Fibroblast of villous mesenchyme (primary cell): ENCODE results near the gene FHDC1. TPM values are rescaled to one million over a fixed set of nuclear protein-coding genes. Genes with fewer than 3 reads are reported as not detected.

Experiments used
- DNase-seq: peaks from one replicate; pipeline ENCODE4 v3.0.0-alpha.2; 2010; ENCODE audit warnings: low read depth
- H3K4me3 ChIP-seq: 2 replicates; pipeline ENCODE4 v1.5.1; 2011; ENCODE audit warnings: low read depth, mild to moderate bottlenecking, low read length
- total RNA-seq: library from RNA; depleted of rRNA; stranded (reverse); fragments of >200 nt; gene quantifications from 2 replicates; pipeline ENCODE4 v1.2.3, GENCODE V29; 2012
- TF ChIP-seq, protein P1 (sequence below): IDR thresholded peaks from 2 replicates; pipeline ENCODE4 v1.5.1; 2012; ENCODE audit warnings: low read depth, mild to moderate bottlenecking, low read length; ENCODE audit not compliant: insufficient read depth

Gene FHDC1
- total RNA-seq, 1 donor: 1.7 TPM

DNA sequence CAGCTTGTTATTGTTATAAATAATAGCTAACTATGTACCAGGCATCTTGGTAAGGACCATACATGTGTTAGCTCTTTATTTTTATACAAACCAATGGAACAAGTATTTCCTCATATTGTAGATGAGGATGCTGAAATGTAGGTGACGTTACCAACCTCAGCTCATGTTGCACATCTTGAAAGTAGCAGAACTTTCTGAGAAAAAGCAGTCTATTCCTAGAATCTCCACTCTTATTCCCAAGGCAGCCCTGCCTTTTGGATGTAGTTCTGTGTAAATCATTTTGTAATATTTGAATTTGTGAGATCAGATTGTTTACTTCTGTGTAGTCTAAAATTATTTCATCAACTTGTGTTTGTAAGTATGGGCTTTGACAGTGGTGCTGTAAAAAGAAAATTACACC, 5.3 kb downstream of the FHDC1 start:
- no peak overlapping the region for H3K4me3 ChIP-seq
- TF ChIP-seq, protein P1, sequence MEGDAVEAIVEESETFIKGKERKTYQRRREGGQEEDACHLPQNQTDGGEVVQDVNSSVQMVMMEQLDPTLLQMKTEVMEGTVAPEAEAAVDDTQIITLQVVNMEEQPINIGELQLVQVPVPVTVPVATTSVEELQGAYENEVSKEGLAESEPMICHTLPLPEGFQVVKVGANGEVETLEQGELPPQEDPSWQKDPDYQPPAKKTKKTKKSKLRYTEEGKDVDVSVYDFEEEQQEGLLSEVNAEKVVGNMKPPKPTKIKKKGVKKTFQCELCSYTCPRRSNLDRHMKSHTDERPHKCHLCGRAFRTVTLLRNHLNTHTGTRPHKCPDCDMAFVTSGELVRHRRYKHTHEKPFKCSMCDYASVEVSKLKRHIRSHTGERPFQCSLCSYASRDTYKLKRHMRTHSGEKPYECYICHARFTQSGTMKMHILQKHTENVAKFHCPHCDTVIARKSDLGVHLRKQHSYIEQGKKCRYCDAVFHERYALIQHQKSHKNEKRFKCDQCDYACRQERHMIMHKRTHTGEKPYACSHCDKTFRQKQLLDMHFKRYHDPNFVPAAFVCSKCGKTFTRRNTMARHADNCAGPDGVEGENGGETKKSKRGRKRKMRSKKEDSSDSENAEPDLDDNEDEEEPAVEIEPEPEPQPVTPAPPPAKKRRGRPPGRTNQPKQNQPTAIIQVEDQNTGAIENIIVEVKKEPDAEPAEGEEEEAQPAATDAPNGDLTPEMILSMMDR: no peak
- DNase-seq: no peak

DNA sequence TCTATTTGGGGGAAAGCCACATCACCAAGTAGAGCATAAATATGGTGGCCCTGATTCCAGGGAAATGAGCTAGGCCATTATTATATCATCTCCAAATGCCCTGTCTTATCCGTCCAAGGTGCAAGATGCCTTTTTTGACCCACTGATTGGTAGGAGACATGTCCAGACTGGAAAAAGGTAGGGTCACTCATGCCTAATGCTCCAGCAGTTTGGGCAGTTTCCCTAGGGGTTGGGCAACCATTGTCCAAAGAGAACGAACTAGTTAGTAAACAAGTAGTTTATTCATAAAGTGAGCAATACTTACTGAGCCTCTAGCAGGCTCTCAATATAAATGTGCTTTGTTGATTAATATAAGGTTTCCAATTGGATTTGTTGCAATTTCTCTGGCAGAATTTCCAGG, 6.2 kb downstream of the FHDC1 start:
- H3K4me3 ChIP-seq: no peak overlapping the region
- DNase-seq: no peak
- TF ChIP-seq, protein P1: no peak

DNA sequence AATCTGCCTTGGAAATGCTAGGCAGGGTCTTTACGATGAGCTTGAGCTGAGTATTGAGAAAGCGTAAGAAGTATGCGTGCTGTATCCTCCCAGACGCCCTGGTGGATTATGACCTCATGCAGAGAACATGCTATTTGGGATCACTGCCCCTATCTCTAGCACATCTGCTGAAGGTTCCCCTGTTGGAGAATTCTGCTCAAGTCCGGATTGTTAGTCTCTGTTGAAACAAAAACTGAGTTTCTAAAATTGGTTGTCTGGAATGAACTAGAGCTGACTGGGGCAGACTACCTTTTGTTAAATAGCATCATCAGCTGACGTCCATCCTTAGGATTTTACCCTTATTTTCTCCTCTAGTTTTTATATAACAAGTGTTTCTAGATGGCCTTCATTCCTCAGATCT, 7.5 kb downstream of the FHDC1 start:
- no peak overlapping the region for H3K4me3 ChIP-seq
- TF ChIP-seq, protein P1: no peak
- DNase-seq: peak; percentile 84

DNA sequence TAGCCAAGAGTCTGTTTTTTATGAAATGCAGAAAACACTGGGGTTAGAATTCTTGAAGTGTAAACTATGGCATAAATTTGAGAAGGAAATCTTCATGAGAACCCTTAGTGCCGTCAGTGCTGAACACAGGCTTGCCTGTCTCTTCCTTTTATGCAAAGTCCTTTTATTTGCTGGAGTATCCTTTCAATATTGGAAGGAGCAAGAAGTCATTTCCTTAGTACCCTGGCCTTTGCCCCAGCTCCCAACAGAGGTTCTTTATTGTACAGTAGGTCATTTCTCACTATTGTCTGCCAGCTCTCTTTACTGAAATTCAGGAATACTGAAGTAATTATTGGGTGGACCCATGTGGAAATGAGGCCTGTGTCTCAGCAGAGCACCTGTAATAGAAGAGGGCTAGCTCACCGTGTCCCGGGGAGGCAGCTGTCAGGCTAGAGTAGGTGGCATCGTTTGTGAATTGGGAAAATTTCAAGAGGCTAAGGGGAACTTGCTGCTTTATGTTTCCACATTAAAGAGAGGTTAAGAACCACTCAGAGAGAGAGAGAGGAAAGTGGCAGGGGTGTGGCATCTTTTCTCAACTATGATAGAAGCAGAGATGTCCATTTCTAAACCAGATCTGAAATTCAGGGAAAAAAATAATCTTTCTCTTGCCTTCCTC, 8.7 kb downstream of the FHDC1 start:
- no peak overlapping the region for H3K4me3 ChIP-seq
- TF ChIP-seq, protein P1: no peak
- DNase-seq: no peak

DNA sequence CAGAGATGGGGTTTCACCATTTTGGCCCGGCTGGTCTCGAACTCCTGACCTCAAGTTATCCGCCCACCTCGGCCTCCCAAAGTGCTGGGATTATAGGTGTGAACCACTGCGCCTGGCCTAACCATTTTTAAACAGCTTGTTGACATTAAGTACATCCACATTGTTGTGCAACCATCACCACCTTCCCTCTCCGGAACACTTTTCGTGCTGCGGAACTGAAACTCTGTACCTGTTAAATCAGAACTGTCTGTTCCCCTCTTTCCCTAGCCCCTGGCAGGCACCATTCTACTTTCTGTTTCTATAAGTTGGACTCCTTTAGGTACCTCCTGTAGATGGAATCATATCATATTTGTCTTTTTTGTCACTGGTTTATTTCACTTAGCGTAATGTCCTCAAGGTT, 9.5 kb downstream of the FHDC1 start:
- no peak overlapping the region for H3K4me3 ChIP-seq
- TF ChIP-seq, protein P1: no peak
- no peak for DNase-seq

DNA sequence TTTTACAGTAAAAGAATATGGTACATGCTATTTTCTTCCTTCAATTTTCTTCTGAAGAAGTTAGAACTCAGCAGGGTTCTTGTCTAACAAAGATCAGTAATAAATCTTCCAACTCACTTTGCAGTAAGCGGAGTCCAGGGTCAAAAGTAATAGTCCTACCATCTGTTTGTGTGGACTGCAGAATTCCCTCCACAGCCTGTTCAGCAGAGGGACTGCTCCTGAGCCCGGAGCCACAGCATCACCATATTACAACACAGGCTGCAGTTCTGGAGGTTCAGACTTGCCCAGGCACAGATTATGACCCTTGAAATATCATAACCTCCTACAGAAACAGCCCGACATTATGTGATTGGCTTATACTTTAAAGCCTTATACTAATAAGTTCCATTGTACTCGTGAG, 10.3 kb downstream of the FHDC1 start:
- no peak overlapping the region for H3K4me3 ChIP-seq
- TF ChIP-seq, protein P1: no peak
- DNase-seq: peak; percentile 12

DNA sequence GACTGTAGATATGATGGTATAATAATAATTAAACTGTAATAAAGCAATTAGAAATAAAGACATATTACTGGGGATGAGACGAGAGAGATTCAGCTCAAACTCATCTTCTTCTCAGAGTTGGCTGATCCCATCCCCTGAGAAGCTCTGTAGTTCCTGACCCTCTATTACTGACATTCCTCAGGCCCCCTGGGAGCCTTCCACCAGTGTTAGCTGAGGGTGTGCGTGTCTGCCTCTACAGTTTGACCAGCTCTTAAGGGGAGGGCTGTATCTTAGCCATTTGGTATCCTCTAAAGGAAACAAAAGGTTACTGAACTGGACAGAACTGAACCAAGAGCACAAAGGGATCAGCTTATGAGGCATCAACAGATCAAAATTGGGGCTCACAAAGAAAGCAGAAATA, 11.2 kb downstream of the FHDC1 start:
- no peak for DNase-seq
- TF ChIP-seq, protein P1: no peak
- no peak overlapping the region for H3K4me3 ChIP-seq
